Activated CD8-positive, alpha-beta memory T cell treated with anti-CD3 and anti-CD28 coated beads for 4 hours (primary cell): ENCODE measurements around the gene ELF2.
"Not testable (repeated sequence)": the region's sequence is repeated elsewhere in the genome, so short reads cannot be mapped to it uniquely, and the experiment has no call there.

Experiments used
- DNase-seq, 2 donors: peaks; one replicate each; pipeline ENCODE4 v3.0.0-alpha.2; 2020; ENCODE audit warnings: low read depth in 2 of 2

The ELF2 gene

GRCh38 chr4:139177049-139177868 is at the start of gene ELF2:
TSS of gene ELF2 (minus strand) at chr4:139177218. CDS start at chr4:139137701, 39,517 bp downstream.
- DNase-seq = peak; percentile 72 to 75

GRCh38 chr4:139223682-139224317 is 46.8 kb upstream of the ELF2 start:
- no peak for DNase-seq

- DNase-seq = no peak
Measured at GRCh38 chr4:139222215-139222614, 45.2 kb upstream of the ELF2 start.

- no peak for DNase-seq
Measured at GRCh38 chr4:139221687-139222086, 44.7 kb upstream of the ELF2 start.

- DNase-seq = no peak
Measured at GRCh38 chr4:139219450-139220055, 42.5 kb upstream of the ELF2 start.

- DNase-seq = no peak
Measured at GRCh38 chr4:139214039-139214534, 37.1 kb upstream of the ELF2 start.

- not testable (repeated sequence) for DNase-seq
Measured at GRCh38 chr4:139213633-139214032, 36.6 kb upstream of the ELF2 start.

- no peak for DNase-seq
Measured at GRCh38 chr4:139212900-139213299, 35.9 kb upstream of the ELF2 start.

- DNase-seq = no peak
Measured at GRCh38 chr4:139210486-139210885, 33.5 kb upstream of the ELF2 start.

- no peak for DNase-seq
Measured at GRCh38 chr4:139209470-139210063, 32.5 kb upstream of the ELF2 start.

GRCh38 chr4:139208404-139208945 is 31.5 kb upstream of the ELF2 start:
- no peak for DNase-seq

- no peak for DNase-seq
Measured at GRCh38 chr4:139207873-139208403, 30.9 kb upstream of the ELF2 start.

GRCh38 chr4:139207247-139207646 is 30.2 kb upstream of the ELF2 start:
- no peak for DNase-seq

- no peak for DNase-seq
Measured at GRCh38 chr4:139202991-139203390, 26.0 kb upstream of the ELF2 start.

- DNase-seq = no peak
Measured at GRCh38 chr4:139200506-139200905, 23.5 kb upstream of the ELF2 start.

- DNase-seq = no peak
Measured at GRCh38 chr4:139200102-139200501, 23.1 kb upstream of the ELF2 start.

- not testable (repeated sequence) for DNase-seq
Measured at GRCh38 chr4:139197214-139197613, 20.2 kb upstream of the ELF2 start.

- DNase-seq = no peak
Measured at GRCh38 chr4:139196462-139196861, 19.4 kb upstream of the ELF2 start.

- DNase-seq = no peak
Measured at GRCh38 chr4:139191373-139191772, 14.4 kb upstream of the ELF2 start.

GRCh38 chr4:139189972-139190371 is 13.0 kb upstream of the ELF2 start:
- DNase-seq = no peak

GRCh38 chr4:139189417-139189749 is 12.4 kb upstream of the ELF2 start:
- DNase-seq = no peak
